Erythroblast (primary cell): ENCODE measurements around the gene VMA21.

Experiments
- GATA1 ChIP-seq: IDR thresholded peaks from 2 replicates; pipeline ENCODE4 v1.6.1; 2011; ENCODE audit warnings: low read depth, mild to moderate bottlenecking, control low read depth, low read length, moderate library complexity
- POLR2A ChIP-seq: IDR thresholded peaks from 2 replicates; pipeline ENCODE4 v1.6.1; 2011; ENCODE audit warnings: mild to moderate bottlenecking, low read length

- TF ChIP-seq POLR2A (no peak), GATA1 (no peak)
These were observed 33.7 kb upstream of the VMA21 start for GRCh38 chrX:151363316-151363715.
